ENCODE data around the gene KCNK16.

KCNK16 gene

DNA sequence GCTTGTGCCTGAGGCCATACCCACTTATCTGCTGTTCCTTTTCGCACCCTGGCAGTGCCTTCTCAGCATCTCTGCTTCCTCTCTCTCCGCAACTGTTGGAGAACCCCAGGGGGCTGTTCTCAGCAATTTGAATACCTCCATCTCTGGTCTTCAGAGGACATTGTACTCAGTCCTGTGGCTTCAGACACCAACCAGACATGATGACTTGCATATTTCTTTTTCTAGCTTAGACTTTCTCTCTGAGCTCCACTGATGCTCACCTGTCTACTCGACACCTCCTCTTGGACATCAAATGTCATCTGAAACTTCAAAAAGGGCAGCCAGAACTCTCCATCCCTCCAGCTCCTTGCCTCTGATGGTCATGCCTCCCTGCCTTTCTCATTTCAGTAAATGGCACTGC, 18.9 kb upstream of the KCNK16 start:
- no peak for DNase-seq

DNA sequence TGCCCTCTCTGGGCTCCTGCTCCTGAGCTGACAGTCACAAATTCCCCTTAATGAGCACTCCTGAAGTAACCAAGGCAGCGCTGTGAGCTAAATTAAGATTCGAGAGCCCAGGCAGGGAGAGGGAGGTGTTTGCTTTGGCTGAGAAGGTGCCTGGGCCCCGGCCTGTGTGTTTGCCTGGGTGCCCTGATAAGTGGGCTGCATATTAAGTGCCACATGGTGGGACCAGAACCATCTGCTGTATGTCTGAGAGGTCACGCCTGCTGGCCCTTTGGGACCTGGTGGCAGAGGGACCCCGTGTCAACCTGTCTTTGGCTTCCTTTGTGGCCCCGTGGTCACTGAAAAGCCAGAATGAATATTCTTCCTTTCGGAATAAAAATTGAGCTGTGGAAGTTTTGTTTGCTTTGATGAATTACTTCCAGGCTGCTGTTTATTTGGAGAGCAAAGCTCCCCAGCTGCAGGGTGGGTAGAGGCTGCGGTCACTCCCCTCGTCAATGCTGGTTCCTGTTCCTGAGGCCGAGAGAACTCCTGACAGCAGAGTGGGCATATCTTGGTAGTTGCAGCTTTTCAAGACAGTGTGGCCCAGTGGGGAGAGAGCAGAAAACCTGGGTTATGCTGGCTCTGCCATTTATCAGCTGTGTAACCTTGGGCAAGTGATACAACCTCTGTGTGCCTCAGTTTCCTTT, 17.5 kb upstream of the KCNK16 start:
- DNase-seq = no peak

DNA sequence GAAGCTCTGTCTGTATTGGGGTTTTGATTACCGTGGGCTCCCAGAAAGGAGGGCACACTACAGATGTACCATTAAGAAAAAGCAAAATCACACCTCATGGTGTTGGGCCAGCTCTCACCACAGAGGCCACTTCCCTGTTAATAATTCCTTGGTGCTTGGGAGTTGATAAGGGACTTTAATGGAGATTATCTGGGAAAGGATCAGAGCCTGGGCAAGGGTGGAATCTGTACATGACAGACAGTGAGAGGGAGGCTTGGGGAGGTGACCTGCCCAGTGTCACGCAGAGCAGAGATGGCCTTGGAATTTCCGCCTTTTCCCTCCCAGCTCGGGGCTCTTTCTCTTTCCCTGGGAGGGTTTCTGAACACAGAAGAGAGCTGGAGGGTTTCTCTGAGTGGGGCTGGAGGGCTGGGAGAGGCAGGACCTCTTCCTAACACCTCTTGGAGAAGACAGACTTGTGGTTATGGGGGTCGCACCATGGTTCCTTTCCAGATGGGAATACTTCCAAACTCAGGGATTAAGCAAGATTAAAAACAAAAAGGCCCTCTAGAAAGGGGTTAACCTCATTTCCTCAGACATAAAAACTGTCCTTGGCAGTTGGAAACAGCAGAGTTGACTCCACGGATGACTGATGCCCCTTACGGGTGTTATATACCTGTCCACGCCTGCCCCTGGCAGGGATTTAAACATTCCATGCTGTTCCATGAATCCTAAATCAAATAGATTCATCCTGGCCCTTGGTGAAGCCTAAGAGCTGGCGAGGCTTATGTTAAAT, 16.8 kb upstream of the KCNK16 start:
- DNase-seq = no peak

DNA sequence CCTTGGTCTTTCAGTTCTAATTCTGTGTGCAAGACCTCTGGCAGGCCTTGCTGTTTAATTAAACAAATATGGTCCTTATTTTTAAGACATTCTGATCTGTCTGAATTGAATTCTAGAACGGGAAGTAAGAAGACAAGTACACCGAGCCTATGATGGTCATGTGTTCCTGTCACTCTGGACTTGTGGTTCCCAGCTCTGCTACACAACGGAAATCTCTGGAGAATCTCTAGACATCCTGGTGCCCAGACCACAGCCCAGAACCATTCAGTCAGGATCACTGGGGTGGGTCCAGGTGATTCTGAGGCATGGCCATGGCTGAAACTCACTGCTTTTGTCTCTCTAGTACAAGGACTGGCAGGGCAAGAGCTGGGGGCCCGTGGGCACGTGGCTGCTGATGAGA, 15.9 kb upstream of the KCNK16 start:
- no peak for DNase-seq

DNA sequence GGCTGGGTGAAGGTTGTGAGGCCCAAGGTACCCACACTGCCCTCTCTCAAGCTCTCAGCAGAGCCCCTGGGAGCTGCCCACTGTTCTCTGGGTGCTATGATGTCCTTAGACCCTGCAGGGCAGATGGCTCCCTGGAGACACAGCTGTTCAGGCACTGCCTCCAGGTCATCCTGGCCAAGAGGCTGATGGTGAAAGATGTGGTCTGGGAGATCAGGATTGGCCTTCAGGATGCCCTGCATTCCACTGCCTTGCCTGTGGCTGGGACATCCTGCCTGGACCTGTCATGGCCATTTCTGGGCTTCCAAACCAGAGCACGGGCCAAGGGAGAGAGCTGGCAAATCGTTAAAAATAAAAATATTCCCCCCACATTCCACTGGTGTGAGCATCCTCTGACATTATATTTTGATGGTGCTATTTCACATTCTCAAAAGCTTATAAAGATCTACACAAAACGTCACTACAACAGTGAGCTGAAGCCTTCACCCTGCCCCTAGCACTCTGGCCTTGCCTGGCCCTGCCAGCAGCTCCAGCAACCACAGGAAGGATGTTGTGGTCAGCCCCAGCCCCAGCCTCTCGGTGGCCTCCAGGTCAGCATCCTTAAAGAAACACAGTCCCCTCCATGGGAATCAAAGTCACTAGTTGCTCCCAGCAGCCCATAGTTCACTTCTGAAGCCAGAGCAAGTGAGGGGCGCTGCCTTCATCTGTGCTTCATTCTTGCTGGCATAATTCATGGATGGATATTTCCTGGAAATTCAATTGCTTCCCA, 13.5 kb upstream of the KCNK16 start:
- DNase-seq = peak; percentile 8

DNA sequence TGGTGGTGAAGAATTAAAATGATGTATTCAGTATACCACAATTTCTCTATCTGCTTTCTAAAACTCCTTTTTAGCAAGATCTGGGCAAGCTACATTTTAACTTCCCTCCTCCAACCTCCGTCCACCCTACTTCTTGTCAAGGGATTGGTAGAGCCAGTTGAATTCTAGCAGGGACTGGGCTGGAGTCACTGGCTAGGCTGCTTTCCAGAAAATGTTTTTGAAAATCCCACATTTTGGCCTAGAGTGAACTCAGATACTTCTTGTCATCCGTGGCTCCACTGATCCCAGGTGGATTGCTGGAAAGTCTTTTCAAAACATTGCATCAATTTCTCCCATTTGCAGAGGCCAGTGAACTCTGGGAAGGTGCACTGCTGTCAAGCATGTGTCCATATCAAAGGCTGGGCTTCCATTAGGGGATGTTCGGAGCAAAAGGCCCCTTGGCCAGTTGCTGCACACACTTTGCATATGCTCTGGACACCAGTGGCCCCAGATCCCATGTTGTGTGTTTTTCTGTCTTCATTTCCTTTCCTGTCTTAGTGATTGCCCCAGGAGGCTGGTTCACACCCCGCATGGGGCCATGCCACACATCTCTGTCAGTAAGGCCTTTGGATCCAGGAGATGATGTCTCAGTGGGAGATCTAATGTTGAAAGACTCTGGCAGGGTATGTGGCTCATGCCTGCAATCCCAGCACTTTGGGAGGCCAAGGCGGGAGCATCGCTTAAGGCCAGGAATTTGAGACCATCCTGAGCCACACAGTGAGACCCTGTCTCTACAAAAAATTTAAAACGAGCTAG, 11.3 kb upstream of the KCNK16 start:
- peak; percentile 8 for DNase-seq

DNA sequence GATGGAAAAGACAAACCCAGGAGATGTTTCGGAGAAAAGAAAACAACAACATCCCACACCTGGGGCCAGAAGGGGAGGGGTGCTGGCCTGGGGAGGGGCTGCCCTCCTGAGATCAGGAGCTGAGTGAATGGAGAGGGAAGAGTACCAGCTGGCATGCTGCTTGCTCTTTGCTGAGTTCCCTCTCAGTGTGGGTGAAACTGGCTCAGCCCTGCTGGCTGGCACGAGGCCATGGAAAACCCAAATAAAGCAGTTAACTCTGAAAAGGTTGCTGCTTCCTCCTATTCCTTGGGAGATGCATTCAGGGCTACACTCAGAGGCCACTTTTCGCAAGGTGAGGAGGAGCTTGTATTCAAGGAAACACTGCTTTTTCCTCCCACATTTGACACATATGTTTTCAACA, 8.0 kb upstream of the KCNK16 start:
- no peak for DNase-seq

DNA sequence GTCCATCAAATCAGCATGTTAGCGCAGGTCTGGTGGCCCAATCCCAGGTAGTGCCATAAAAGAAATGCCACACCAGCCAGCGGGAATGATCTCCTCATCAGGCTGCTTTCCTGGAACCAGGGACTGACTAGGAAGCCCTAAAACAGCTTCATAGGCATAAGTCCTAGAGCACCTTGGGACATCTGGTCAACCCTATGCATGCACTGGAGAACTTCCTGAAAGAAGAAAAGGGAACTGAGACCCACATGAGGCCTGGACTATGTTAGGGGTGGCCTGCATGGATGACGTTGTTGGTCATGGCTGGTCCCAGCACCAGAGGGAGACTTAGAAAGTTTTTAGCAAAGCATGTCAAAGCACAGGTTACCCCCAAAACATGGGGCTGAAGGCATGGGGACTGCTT, 7.6 kb upstream of the KCNK16 start:
- no peak for DNase-seq

DNA sequence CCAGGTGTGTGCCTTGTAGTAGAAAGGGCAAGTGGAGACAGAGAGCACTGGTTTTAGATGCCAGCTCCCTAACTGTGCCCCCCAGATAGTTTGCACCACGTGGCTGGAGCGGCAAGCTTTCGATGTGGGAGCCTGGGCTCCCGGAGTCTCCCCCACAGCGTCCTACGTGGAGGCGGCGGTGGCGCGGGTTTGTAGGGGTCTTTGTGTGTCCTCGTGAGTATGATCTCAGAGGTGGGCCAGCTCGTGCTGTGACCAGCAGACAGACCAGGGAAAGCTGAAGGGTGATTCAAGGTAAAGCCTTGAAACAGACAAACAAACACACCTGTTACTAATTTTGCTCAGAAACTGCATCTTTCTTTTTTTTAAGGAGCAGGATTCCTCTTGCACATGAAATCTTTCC, 5.6 kb upstream of the KCNK16 start:
- DNase-seq = no peak

DNA sequence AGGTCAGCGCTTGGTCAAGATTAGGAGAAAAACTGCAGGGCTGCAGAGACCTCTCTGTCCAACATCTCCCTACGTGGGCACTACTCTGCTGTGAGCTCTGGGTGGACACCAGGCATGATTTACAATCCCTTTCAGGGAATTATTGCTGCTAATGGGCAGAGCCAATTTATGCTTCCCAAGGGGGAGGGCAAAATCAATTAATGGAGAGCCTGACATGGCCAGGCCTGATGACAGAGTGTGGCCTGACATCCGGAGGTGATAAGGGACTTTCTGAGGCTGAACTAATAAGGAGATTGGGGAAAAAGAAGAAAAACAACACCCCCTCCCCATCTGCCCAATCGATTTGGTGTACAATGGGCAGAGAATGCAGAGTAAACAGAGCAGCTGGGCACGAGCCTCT, 5.0 kb upstream of the KCNK16 start:
- no peak for DNase-seq

DNA sequence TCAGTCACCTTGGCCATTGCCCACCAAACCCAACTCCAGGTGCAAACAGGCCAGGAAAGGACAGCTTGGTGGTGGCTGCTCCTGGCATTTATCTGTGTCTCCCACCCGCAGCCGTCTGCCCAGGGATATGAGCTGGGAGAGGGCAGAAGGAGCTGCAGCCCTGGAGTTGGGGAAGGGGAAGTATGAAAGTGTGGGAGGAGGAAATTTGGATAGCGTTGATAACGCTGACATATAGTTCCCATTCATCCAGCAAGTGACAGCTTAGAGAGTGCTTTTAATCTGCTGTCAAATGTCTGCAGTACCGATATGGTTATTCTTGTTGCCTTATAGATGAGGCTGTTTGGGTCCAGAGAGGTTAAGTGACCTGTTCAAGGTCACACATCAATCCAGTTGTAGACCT, 741 bp downstream of the KCNK16 start:
- DNase-seq = no peak

DNA sequence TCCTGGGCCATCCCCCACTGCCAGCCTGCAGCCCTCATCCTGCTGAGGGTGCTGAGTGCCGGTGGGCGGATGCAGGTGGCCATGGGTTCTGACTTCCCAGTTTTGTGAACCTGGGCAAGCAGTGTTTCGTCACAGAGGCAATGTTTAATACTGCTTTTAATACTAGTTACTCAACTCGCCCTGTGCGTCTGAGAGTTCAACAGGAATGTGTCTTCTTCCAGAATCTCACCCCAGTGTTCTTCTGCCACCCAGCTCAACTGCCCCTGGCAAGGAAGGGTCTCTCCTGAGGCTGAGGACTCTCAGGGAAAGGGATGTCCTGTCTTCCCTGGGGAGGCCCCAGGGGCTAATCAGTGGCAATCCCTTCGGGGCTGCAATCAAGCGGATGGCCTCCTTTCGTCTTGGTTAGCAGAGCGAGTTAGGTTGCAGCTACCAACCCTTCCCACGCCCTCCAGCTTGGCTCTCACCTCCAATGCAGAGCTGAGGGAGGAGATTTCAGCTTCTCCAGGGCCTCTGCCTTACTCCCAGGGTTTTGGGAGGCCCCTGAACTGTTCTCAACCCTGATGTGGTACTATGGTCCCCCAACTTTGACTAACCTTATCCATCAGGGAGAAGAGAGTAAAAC, 2.0 kb downstream of the KCNK16 start:
- no peak for DNase-seq

DNA sequence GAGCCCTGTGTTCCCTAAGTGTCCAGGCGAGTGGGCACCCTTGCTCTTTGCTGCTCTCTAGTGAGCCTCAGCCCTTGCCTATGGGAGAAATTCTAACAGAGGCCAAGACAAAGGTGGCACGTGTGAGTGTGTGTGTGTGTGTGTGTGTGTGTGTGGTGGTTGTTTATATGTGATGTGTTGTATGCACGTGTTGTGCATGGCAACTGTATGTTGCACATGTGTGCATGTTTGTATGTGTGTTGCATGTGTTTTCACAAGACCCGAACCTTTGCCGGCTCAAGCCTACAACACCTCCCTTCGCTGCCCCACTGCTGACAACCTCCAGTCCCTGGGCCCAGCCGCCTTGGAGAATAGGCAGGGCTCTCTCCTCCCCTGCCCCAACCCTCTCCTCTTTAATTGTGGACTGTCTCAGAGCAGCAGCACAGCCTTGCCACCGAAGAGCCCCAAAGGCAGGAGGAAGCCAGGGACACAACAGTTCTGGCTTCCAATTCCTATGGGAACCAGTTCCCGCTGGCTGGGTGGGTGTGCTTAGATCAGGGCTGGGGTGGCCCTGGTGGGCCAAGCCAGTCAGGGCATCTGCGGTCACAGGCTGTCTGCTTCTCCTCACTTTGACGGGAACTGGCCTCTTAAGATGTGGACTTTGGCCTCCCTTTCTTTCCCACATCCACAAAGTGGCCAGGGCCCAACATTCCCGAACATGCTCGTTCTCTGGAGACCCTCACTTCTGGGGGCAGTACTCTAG, 2.7 kb downstream of the KCNK16 start:
- no peak for DNase-seq

DNA sequence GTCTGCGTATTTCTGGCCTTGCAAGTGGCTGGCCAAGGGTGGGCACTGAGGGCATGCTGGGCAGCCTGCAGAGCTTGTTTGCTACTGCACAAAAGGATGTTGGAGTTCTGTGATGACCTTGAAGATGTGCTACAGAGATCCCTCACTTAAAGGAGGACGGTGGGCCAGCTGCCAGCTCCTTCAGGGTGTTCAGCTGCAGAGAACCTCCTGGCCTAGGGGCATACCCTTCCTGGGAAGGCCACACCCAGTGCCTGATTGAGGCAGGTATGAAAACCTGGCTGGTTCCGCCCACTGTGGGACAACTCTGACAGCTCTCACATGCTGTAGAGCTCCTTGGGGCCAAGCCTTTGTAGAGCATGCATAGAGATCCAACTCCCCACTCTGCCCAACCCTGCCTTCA, 5.2 kb downstream of the KCNK16 start:
- DNase-seq = no peak

DNA sequence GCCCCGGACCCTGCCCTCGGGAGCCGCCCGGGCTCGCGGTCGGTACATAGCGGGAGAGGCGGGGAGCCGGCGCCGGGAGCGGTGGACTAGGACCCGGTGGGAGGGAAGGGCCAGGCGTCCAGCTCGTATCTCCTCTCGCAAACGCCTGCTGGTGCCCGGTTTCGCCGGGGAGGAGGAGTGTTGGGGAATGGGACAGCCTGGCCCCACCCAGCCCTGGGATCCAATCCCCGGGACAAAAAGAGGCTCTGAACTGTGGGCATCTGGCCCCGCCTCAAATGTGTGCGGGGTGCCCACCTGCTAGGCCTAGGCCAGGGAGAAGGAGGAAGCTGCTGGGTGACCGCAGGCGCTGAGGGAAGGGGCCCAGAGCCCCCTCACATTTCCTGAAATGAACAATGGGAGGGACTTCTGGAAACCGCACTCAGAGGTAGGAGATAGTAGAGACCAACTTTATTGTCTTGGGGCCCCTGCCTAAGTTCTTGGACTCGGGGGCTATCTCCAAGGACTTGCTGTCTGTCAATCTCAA, 8.2 kb downstream of the KCNK16 start, which contains the start of gene KCNK17:
Gene KCNK17 (minus strand): TSS at position 147 of the 523 bp plus-strand sequence. CDS start 99 bp downstream, at position 48.
- no peak for DNase-seq

DNA sequence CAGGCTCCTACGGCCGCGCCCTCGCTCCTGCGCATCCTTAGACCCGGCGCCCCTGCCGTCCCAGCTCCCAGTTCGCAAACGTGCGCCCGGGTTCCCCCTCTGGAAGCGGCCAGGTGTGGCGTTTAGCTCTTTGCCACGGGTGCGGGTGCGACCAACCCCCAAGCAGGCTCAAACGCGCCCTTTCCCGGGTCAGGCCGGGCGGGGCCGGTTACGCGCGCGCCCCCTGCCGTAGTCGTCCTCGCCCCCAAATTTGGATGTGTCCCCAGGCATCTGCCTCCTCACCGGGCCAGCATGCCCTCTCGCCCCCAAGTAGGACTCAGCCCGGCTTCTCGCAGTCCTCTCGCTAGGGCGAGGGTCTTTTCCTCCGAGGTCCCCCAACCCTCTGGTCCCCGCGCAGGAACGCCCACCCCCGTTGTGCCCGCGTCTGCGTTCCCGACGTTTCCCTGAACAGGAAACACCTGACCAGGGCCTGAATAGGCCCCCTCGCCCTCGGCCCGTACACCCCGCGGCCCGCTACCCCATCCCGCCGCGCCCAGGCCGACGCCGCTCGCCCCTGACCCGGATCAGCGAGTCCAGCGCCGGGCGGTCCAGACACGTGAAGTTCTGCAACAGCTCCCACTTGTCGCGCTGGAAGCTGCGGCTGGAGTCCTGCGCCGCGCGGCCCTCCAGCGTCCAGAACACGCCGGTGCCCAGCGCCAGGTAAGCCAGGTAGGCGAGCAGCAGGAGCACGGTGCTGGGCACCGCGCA, 8.8 kb downstream of the KCNK16 start:
- DNase-seq = no peak

DNA sequence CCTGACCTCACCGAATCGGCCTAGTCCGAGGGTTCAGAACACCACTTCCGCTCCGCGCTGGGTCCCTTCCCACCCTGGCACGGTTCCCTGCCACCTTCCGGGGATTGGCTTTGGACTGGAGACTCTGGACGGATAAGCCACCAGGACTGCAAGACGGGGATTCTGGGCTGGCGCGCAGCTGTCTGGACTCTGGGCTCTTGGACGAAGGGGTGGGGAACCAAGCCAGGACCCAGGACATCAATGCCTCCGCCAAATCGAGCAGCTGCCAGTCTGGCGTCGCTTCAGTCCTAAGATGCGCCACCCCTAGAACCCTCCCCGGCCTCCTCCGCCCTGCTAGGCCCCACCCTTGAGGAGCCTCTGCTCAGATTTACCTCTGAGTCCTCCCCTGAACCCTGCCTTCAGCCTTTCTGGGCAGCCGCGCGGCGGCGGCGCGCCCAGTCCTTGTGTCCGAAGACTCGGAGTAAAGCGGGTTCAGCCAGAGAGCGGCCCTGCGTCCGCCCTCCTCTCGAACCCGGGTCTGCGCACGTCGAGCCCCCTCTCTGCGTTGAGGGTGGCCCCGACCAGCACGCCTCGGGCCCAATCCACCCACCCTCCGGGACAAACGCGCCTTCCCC, 9.5 kb downstream of the KCNK16 start:
- no peak for DNase-seq

DNA sequence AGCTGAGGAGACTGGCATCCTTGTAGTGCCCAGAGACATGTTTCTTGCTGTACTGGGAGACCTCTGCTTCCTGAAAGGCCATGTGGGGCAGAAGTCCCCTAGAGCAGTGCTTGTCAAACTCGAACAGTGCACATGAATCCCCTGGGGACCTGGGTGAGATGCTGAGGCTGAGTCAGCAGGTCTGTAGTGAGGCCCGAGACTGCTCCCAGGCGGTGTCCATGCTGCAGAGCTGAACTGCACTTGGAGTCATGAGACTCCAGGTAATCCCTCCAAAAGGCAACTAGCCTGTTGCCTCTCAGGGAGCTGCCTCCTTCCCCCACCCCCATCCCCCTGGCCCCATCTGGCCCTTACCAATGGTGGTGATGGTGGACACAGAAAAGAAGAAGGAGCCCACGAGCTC, 12.0 kb downstream of the KCNK16 start:
- no peak for DNase-seq

DNA sequence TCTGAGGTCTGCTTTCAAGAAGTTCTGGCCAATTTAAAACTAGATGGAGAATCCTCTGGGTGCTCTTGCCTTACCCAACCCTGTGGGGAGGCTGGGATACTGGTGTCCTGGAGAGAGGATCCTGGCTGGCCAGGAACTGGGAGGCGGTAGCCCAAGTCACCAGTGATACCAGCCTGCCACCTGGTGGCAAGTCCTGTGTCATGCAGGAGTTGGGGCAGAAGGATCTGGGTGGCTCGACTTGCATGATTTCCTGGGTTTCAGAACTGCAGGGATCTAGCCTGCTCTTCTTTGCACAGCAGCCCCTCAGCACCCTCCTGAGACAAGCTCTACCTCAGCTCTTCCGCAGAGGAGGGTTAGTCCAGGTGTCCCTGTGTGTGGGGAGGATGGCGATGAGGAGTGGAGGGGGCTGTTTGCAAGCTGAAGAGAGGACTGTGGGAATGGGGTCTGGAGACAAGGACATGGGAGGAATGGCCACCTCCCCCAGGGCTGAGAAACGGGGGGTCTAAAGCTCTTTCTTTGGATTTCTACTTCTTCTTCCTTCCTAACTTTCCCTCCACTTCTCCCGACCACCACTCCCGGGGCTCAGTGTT, 12.5 kb downstream of the KCNK16 start:
- peak; percentile 51 for DNase-seq

DNA sequence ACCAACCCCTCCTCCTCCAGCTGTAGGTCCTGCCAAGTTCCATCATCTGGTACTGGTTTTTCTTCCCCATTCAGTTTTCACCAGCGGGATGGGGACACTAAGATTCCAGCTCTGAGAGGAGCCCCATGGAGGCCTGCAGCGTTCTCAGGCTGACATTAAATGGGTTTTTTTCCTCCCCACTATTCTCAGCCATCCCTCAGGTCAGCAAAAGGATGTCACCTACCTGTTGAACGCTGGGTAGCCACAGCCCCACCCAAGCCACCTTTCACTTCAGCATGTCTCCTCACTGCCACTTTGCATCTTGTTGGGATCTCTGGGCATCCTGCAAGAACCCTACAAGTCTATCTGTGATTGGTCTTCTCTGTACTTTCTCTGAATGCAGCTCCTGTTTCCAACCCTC, 15.0 kb downstream of the KCNK16 start:
- no peak for DNase-seq
